ENCODE results near the gene TEX14.
"Not testable (repeated sequence)": the region's sequence is repeated elsewhere in the genome, so short reads cannot be mapped to it uniquely, and the experiment has no call there.

TEX14 gene

DNA sequence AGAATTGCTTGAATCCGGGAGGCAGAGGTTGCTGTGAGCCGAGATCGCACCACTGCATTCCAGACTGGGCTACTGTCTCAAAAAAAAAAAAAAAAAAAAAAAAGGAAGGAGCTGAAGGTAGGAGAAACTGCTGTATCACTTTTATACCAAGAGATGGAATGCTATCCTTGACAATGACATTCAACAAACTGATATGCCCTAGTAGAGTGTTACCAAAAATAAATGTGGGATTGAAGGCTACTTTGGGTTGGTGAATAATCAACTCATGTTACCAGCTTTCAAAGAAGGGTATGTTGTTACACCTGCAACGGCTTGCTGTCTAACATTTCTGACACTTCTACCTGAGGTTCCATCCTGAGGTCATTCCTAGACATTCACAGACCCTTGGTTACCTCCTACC lies 84.9 kb downstream of the TEX14 start:
- no peak for DNase-seq (ENCODE audit: low read depth)

DNA sequence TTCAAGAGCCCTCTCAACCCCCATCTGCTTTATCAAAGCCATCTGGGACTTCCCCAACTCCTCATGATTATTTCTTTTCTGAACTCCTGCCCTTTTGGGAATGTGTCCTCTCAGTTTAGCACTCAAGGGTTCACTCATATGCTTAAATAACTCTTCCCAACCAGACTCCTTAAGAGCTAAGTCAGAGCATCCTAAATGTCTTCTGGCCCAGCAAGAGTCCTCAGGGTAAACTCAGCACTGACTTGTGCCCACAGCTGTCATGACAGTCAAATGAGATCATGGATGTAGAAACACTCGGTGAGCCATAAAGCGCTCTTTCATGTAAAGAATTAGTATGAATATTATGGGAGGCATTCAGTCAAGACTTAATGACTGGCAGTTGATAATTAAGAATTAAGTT lies 85.9 kb downstream of the TEX14 start:
- no peak for DNase-seq (ENCODE audit: low read depth)

DNA sequence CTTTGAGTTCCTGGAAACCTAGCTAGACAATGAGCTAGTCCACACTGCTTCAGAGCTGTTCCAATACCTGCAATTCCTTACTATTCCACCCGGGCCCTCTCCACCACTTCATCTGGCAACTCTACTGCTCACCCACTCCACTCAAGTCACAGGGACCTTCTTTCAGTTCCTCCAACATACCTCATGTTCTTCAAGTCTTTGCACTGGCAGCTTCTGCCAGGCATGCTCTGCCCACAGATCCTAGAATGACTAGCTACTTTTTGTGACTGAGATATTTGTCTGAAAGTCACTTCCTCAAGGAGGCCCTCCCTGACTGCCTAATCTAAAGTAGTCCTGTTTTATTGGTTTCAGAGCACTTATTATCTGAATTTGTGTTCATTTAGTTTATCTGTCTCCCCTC lies 86.4 kb downstream of the TEX14 start:
- DNase-seq (ENCODE audit: low read depth): no peak

DNA sequence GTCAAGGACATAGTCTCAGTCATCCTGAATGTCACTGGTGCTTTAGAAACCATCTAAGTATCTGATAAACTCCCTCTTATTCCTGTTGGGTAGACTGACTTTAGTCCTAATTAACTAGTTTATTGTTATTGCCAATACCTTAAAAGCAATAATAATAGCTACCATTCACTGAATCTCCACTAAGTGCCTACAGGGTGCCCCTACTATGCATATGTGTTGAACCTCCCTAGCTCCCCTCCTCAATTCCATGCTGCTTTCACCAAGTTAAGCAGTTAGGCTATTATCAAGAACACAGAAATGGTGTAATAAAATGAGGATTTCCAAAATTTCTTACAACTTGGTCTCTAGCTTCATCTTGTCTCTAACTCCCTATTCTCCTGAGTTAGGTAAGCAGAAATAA lies 89.9 kb downstream of the TEX14 start:
- DNase-seq (ENCODE audit: low read depth): no peak

DNA sequence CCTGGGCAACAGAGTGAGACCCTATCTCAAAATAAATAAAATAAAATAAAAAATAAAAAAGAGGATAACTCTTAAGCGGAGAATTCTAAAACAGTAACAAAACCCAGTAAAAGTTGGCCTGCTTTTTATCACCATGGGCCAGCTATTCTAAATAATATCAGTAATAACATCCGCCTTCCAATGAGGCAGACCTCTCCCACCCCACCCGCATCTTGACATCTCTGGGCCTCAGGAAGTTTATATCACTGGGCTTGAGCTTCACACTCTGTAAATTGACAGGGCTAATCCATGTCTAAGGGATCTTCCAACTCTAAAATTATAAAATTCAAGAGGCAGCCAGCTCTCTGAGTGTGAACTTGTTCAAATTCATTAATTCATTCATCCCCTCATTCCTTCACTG lies 94.5 kb downstream of the TEX14 start:
- no peak for DNase-seq (ENCODE audit: low read depth)

DNA sequence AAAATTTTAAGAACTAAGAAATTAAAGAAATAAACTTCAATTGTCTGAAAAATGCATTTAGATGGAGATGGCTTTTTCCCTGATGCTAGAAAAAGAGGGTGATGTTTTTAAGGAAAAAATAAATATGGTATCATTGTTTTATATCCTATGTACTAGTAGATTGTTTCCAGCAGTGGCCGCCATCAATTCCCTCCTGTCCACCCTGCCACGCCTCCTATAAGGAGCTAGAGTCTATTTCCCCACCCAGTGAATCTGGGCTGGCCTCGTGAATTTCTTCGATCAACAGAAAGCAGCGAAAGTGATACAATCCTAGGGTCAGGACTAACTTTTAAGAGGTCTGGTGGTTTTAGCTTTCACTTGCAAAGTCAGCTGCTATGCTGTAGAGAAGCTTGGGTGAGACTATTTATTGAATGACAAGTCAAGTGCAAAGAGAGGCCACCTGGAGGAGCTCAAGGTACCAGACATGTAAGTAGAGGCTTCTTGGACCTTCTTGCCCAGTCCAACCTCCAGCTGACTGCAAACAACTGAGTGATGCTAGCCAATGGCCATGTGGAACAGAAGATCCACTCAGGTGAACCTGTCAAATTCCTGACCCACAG lies 96.6 kb downstream of the TEX14 start:
- DNase-seq (ENCODE audit: low read depth): no peak

DNA sequence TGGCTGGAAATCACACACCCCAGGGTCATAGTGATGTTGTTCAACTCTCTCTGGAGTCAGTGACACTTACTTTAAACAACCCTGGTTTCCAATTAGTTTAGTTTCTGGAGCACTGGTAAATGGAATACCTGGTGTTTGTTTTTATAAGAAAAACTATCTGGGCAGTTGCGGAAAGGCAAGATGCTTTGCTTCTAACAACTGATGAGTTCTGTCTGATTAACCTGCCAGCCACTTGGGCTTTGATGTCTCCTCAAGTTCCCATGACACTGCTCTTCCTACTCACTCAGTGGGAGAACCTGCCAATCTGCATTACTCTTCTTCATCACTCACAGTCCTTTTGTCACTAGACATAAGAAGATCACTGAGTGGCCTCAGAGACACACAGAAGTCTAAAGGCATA lies 98.7 kb downstream of the TEX14 start:
- DNase-seq (ENCODE audit: low read depth): no peak

DNA sequence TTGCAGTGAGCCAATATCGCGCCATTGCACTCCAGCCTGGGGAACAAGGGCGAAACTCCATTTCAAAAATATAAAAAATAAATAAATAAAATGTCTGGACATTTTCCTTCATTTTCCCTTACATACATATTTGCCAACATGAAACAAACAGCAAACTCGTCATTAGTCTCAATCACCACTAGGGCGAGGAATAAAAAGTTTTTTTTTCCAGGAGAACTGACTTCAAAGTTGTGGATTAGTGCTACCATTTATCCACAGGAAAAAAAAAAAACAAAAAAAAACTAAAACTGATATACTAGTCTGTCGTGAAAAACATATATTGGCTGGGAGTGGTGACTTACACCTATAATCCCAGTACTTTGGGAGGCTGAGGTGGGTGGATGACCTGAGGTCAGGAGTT lies 100.4 kb downstream of the TEX14 start:
- DNase-seq (ENCODE audit: low read depth): no peak

DNA sequence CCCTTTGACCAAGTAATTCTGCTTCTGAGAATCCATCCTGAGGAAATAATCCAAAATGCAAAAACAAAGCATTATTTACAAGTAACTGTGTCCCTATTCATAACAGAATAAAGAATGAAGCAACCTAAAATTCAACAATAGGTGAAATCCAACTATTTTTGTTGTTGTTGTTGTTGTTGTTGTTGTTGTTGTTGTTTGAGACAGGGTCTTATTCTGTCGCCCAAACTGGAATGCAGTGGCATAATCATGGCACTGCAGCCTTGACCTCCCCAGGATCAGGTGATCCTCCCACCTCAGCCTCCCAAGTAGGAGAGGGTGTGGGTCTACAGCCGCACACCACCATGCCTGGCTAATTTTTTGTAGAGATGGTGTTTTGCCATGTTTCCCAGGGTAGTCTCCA lies 101.5 kb downstream of the TEX14 start:
- no peak for DNase-seq (ENCODE audit: low read depth)

GRCh38 chr17:58587713-58588117 lies 104.1 kb downstream of the TEX14 start:
- peak; percentile 28 for DNase-seq (ENCODE audit: low read depth)

GRCh38 chr17:58586009-58586644 lies 105.7 kb downstream of the TEX14 start:
- DNase-seq (ENCODE audit: low read depth): no peak

DNA sequence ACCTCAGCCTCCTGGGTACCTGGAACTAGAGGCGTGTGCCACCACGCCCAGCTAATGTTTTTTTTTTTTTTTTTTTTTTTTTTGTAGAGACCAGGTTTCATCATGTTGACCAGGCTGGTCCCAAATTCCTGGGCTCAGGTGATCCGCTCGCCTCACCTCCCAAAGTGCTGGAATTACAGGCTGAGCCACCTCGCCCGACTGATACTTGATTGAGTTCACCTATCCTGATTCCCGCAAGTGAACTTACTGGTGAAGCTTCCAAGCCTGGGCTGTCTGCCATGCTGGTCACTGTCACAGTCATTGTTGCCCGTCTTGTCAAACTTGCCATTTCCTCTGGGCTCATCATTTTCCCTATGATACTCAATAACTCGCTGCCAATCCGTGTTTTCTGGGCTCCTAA lies 106.3 kb downstream of the TEX14 start:
- no peak for DNase-seq (ENCODE audit: low read depth)

DNA sequence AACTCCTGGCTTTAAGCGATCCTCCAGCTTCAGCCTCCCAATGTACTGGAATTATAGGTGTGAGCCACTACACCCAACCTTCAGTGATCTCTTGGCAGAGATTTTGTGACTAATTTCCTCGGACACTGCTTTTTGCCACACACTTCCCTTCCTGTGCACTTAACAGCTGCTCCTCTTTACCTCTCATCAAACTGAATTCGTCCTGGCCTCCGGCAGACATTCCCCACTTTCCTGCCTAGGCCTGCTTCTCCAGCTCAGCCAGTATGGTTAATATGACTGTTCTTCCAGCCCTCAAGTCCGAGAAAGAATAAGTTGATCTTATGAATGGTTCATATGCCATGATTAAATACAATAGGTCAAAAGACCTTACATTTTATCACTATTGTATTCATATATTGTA lies 108.4 kb downstream of the TEX14 start:
- no peak for DNase-seq (ENCODE audit: low read depth)

- not testable (repeated sequence) for DNase-seq (ENCODE audit: low read depth)
Measured at GRCh38 chr17:58582718-58583117, 109.1 kb downstream of the TEX14 start.

GRCh38 chr17:58580671-58581070 lies 111.2 kb downstream of the TEX14 start:
- DNase-seq (ENCODE audit: low read depth): no peak

- DNase-seq (ENCODE audit: low read depth): peak; percentile 43
Measured at GRCh38 chr17:58577696-58578095, 114.1 kb downstream of the TEX14 start.

- no peak for DNase-seq (ENCODE audit: low read depth)
Measured at GRCh38 chr17:58576679-58577367, 115.0 kb downstream of the TEX14 start.

GRCh38 chr17:58575511-58575910 lies 116.3 kb downstream of the TEX14 start:
- no peak for DNase-seq (ENCODE audit: low read depth)

DNA sequence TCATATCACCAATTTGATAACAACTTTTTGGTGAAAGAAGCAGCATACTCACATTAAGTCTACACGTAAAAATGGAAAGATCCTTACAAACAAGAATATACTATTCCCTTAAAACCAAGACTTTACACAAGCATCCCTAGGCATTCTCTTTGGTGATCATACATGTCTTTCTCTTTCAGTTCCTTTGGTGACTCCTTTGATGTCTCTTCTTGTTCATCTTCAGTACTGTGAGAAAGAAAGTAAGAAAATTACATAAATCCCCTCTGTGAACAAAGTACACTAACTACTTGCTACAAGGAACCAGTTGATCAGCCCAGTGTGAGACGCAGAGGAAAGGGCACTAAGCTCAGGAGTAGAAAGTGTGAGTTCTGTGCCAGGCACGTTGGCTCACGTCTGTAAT lies 117.8 kb downstream of the TEX14 start:
- no peak for DNase-seq (ENCODE audit: low read depth)

GRCh38 chr17:58572846-58573245 lies 119.0 kb downstream of the TEX14 start:
- DNase-seq (ENCODE audit: low read depth): no peak

GRCh38 chr17:58570758-58571157 lies 121.1 kb downstream of the TEX14 start:
- DNase-seq (ENCODE audit: low read depth): no peak

DNA sequence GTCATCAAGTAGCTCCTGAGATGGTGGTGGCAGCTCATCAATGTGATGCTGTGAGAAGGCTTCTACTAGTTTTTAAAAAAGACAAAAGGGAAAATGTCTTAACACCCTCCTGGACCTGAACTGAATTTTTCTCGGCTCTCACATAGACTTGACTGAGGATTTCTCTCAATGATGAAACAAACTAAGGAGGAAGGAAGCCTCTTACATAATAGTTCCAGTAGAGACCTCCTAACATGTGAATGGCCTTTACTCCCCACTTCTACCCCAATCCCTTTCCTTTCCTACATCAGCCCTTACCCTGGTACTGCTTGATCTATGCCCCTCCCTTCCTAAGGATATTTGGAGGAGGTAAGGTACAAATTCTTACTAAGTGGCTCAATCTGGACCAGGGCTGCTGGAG lies 122.6 kb downstream of the TEX14 start:
- no peak for DNase-seq (ENCODE audit: low read depth)

- DNase-seq (ENCODE audit: low read depth): no peak
Measured at GRCh38 chr17:58568044-58568799, 123.6 kb downstream of the TEX14 start.

All from activated T-cell treated with anti-CD3 and anti-CD28 coated beads for 1 hour (primary cell).